ENCODE data around the gene TAS1R2.
"Not testable (repeated sequence)": the region's sequence is repeated elsewhere in the genome, so short reads cannot be mapped to it uniquely, and the experiment has no call there.

Gene TAS1R2

GRCh38 chr1:18883636-18884418 lies 24.4 kb upstream of the TAS1R2 start:
- DNase-seq, result peak; percentile 76

GRCh38 chr1:18883079-18883478 lies 23.6 kb upstream of the TAS1R2 start:
- no peak for DNase-seq

- no peak for DNase-seq
Observed at GRCh38 chr1:18882486-18882885, 23.0 kb upstream of the TAS1R2 start.

GRCh38 chr1:18881642-18882431 lies 22.4 kb upstream of the TAS1R2 start:
- DNase-seq, result no peak

- no peak for DNase-seq
Observed at GRCh38 chr1:18881164-18881563, 21.7 kb upstream of the TAS1R2 start.

- no peak for DNase-seq
Observed at GRCh38 chr1:18880585-18880984, 21.1 kb upstream of the TAS1R2 start.

- no peak for DNase-seq
Observed at GRCh38 chr1:18879791-18880309, 20.4 kb upstream of the TAS1R2 start.

GRCh38 chr1:18879215-18879790 lies 19.8 kb upstream of the TAS1R2 start:
- DNase-seq, result no peak

- no peak for DNase-seq
Observed at GRCh38 chr1:18878538-18879214, 19.2 kb upstream of the TAS1R2 start.

- DNase-seq, result no peak
Observed at GRCh38 chr1:18877282-18877681, 17.8 kb upstream of the TAS1R2 start.

- no peak for DNase-seq
Observed at GRCh38 chr1:18876210-18876609, 16.8 kb upstream of the TAS1R2 start.

- DNase-seq, result no peak
Observed at GRCh38 chr1:18875796-18876128, 16.3 kb upstream of the TAS1R2 start.

- peak; percentile 66 for DNase-seq
Observed at GRCh38 chr1:18875107-18875795, 15.8 kb upstream of the TAS1R2 start.

GRCh38 chr1:18874600-18874999 lies 15.1 kb upstream of the TAS1R2 start:
- no peak for DNase-seq

GRCh38 chr1:18874036-18874435 lies 14.6 kb upstream of the TAS1R2 start:
- no peak for DNase-seq

- no peak for DNase-seq
Observed at GRCh38 chr1:18872071-18872611, 12.7 kb upstream of the TAS1R2 start.

GRCh38 chr1:18871401-18872070 lies 12.1 kb upstream of the TAS1R2 start:
- DNase-seq, result no peak

- DNase-seq, result no peak
Observed at GRCh38 chr1:18870957-18871356, 11.5 kb upstream of the TAS1R2 start.

- not testable (repeated sequence) for DNase-seq
Observed at GRCh38 chr1:18870595-18870865, 11.1 kb upstream of the TAS1R2 start.

GRCh38 chr1:18869847-18870594 lies 10.6 kb upstream of the TAS1R2 start:
- no peak for DNase-seq

- DNase-seq, result no peak
Observed at GRCh38 chr1:18868801-18869424, 9.5 kb upstream of the TAS1R2 start.

Measured in activated naive CD4-positive, alpha-beta T cell treated with Interleukin-2 at 50 U/mL for 16 hours (primary cell).